ENCODE data around the gene CASK.

GRCh38 chrX:41616255-41616654, 307.1 kb downstream of the CASK start:
- no peak for TF ChIP-seq CTCF (conservative IDR thresholded peaks at IDR 0.05; ENCODE audit: low read depth, low read length)
- no peak for TF ChIP-seq EZH2 (IDR thresholded peaks at IDR 0.05; ENCODE audit: borderline replicate concordance, low read depth, low read length, poor library complexity, severe bottlenecking)

All from A673 (cell line).